Smooth muscle cell (in vitro differentiated cells): ENCODE results near the gene GMPPB. TPM values are rescaled to one million over a fixed set of nuclear protein-coding genes. Genes with fewer than 3 reads are reported as not detected.

Source experiments
- DNase-seq: peaks from one replicate; lab custom pipeline; 2025; ENCODE audit not compliant: unreplicated experiment; lab: John Stamatoyannopoulos, UW
- H2AFZ ChIP-seq: fragments of 200-600 bp; sonication (generic); 2 replicates; pipeline ENCODE4 v1.6.0; 2016; ENCODE audit warnings: antibody characterized with exemption, low read depth, mild to moderate bottlenecking
- H3F3A ChIP-seq: fragments of 200-600 bp; sonication (generic); 2 replicates; pipeline ENCODE4 v1.6.0; 2017; ENCODE audit warnings: antibody characterized with exemption, low read depth
- H3K27ac ChIP-seq: fragments of 200-600 bp; sonication (generic); 2 replicates; pipeline ENCODE4 v1.5.1; 2016; ENCODE audit warnings: low read depth, mild to moderate bottlenecking
- H3K27me3 ChIP-seq: fragments of 200-600 bp; sonication (generic); 2 replicates; pipeline ENCODE4 v1.6.1; 2016; ENCODE audit warnings: low read depth, mild to moderate bottlenecking
- H3K36me3 ChIP-seq: fragments of 200-600 bp; sonication (generic); 2 replicates; pipeline ENCODE4 v1.5.1; 2016; ENCODE audit warnings: low read depth
- H3K4me1 ChIP-seq: fragments of 200-600 bp; sonication (generic); 2 replicates; pipeline ENCODE4 v1.5.1; 2016; ENCODE audit warnings: low read depth
- H3K4me2 ChIP-seq: fragments of 200-600 bp; sonication (generic); 2 replicates; pipeline ENCODE4 v1.6.0; 2016; ENCODE audit warnings: mild to moderate bottlenecking
- H3K4me3 ChIP-seq: fragments of 200-600 bp; sonication (generic); 2 replicates; pipeline ENCODE4 v1.5.1; 2016; ENCODE audit warnings: mild to moderate bottlenecking
- H3K79me2 ChIP-seq: fragments of 200-600 bp; sonication (generic); 2 replicates; pipeline ENCODE4 v1.6.0; 2016; ENCODE audit warnings: low read depth, mild to moderate bottlenecking
- H3K9ac ChIP-seq: fragments of 200-600 bp; sonication (generic); 2 replicates; pipeline ENCODE4 v1.6.0; 2016; ENCODE audit warnings: low read depth
- H3K9me3 ChIP-seq: fragments of 200-600 bp; sonication (generic); replicated peaks from 2 replicates; pipeline ENCODE4 v1.5.1; 2016; ENCODE audit warnings: low read depth
- H4K20me1 ChIP-seq: fragments of 200-600 bp; sonication (generic); 2 replicates; pipeline ENCODE4 v1.6.0; 2016; ENCODE audit warnings: low read depth
- WGBS: methylation state at CpG from one replicate; pipeline ENCODE4 v1.1.7; 2016; ENCODE audit warnings: low lambda C conversion rate; 5-methylcytosine and 5-hydroxymethylcytosine counted together
- polyA plus RNA-seq: library from polyadenylated mRNA; unstranded; fragments of >200 nt; fragmentation: Nextera tagmentation; extraction: Ambion mirVana; gene quantifications from 2 replicates; pipeline ENCODE4 v1.2.1, GENCODE V29; 2016
- total RNA-seq: library from RNA; depleted of rRNA; stranded (reverse); fragments of >200 nt; gene quantifications from 2 replicates; pipeline ENCODE4 v1.2.3, GENCODE V29; 2014
- TF ChIP-seq, protein P1 (sequence below): fragments of 200-600 bp; sonication (generic); IDR thresholded peaks from 2 replicates; pipeline ENCODE4 v1.5.1; 2017; ENCODE audit warnings: borderline replicate concordance, mild to moderate bottlenecking, antibody characterized with exemption; ENCODE audit not compliant: insufficient read depth, poor library complexity, severe bottlenecking

GMPPB gene
- total and polyA plus RNA-seq, 2 experiments from 2014 or later, result 21.3 to 68.3 TPM

- Histone ChIP-seq H3K4me3 (no peak overlapping the region), H3K9ac (no peak overlapping the region), H3K36me3 (no peaks in the 10 kb centered on the region), H3K27me3 (no peaks in the 10 kb centered on the region), H4K20me1 (peaks cover 94% of the 10 kb centered on the region), H3K27ac (peak overlapping the region; percentile 29), H3K9me3 (no peaks in the 10 kb centered on the region), H3F3A (peaks cover 4% of the 10 kb centered on the region), H3K4me2 (no peak overlapping the region), H2AFZ (no peak overlapping the region), H3K79me2 (peaks cover 99% of the 10 kb centered on the region), H3K4me1 (no peaks in the 10 kb centered on the region)
- TF ChIP-seq, protein P1, sequence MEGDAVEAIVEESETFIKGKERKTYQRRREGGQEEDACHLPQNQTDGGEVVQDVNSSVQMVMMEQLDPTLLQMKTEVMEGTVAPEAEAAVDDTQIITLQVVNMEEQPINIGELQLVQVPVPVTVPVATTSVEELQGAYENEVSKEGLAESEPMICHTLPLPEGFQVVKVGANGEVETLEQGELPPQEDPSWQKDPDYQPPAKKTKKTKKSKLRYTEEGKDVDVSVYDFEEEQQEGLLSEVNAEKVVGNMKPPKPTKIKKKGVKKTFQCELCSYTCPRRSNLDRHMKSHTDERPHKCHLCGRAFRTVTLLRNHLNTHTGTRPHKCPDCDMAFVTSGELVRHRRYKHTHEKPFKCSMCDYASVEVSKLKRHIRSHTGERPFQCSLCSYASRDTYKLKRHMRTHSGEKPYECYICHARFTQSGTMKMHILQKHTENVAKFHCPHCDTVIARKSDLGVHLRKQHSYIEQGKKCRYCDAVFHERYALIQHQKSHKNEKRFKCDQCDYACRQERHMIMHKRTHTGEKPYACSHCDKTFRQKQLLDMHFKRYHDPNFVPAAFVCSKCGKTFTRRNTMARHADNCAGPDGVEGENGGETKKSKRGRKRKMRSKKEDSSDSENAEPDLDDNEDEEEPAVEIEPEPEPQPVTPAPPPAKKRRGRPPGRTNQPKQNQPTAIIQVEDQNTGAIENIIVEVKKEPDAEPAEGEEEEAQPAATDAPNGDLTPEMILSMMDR, result no peak
- no peak for DNase-seq
Observed at GRCh38 chr3:49769926-49770325, 46.2 kb upstream of the GMPPB start.

DNA sequence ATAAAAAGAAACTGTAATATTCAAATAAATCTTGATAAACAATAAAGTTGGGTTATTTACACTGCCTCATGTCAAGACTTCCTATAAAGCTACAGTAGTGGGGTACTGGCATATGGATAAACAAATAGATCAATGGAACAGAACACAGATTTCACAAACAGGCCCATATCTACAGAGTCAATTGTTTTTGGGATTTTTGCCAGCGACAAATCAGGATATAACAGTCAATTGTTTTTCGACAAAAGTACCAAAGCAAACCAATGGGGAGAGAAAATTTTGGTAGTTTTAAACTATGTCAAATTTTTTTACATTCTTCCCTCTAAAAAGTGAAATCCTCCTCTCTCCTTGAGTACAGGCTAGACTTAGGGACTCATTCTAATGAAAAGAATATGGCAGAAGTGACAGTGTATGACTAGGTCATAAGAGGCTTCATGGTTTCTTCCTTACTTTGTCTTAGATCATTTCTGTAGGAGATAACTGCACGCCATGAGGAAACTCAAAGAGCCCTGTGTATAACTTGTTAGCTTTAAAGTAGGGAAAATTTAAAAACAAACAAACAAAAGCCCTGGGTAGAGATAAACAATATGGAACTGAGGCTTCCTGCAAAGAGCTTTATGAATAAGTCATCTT is 45.6 kb upstream of the GMPPB start:
- no peak overlapping the region for H3K9ac ChIP-seq
- peaks cover 4% of the 10 kb centered on the region for H3F3A ChIP-seq
- TF ChIP-seq, protein P1, result no peak
- H3K4me1 ChIP-seq, result no peaks in the 10 kb centered on the region
- 68% methylated on average over 3 of the region's 3 CpGs for WGBS
- no peak overlapping the region for H2AFZ ChIP-seq
- peak overlapping the region; percentile 29 for H3K27ac ChIP-seq
- H3K27me3 ChIP-seq, result no peaks in the 10 kb centered on the region
- H3K4me3 ChIP-seq, result no peak overlapping the region
- peaks cover 94% of the 10 kb centered on the region for H4K20me1 ChIP-seq
- no peak for DNase-seq
- no peaks in the 10 kb centered on the region for H3K36me3 ChIP-seq
- no peak overlapping the region for H3K4me2 ChIP-seq
- H3K79me2 ChIP-seq, result peaks cover 99% of the 10 kb centered on the region
- H3K9me3 ChIP-seq, result no peaks in the 10 kb centered on the region

DNA sequence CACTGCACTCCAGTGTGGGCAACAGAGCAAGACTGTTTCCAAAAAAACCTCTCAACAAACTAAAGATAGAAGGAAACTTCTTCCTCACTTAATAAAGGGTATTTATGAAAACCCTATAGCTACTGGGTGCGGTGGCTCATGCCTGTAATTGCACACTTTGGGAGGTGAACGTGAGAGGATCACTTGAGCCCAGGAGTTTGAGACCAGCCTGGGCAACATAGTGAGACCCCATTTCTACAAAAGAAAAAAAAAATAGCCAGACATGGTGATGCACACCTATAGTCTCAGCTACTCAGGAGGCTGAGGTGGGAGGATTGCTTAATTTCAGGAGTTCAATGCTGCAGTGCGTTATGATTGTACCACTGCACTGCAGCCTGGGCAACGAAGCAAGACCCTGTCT is 40.2 kb upstream of the GMPPB start:
- Histone ChIP-seq H3K27ac (no peak overlapping the region), H2AFZ (no peak overlapping the region), H3K9ac (no peak overlapping the region), H4K20me1 (peaks cover 97% of the 10 kb centered on the region), H3K4me1 (no peaks in the 10 kb centered on the region), H3K9me3 (no peaks in the 10 kb centered on the region), H3K27me3 (no peaks in the 10 kb centered on the region), H3K79me2 (peaks cover 97% of the 10 kb centered on the region), H3K36me3 (no peaks in the 10 kb centered on the region), H3K4me2 (no peak overlapping the region), H3F3A (no peaks in the 10 kb centered on the region), H3K4me3 (no peak overlapping the region)
- WGBS, result 95% methylated on average over 4 of the region's 4 CpGs
- no peak for DNase-seq
- TF ChIP-seq, protein P1, result no peak

- Histone ChIP-seq H3K27ac (no peak overlapping the region), H2AFZ (no peak overlapping the region), H3K9me3 (no peaks in the 10 kb centered on the region), H3K9ac (no peak overlapping the region), H3K4me2 (no peak overlapping the region), H4K20me1 (peaks cover 98% of the 10 kb centered on the region), H3F3A (no peaks in the 10 kb centered on the region), H3K4me1 (no peaks in the 10 kb centered on the region), H3K79me2 (peaks cover 96% of the 10 kb centered on the region), H3K27me3 (no peaks in the 10 kb centered on the region), H3K36me3 (no peaks in the 10 kb centered on the region), H3K4me3 (no peak overlapping the region)
- DNase-seq, result no peak
- WGBS, result 95% methylated on average over 3 of the region's 3 CpGs
- TF ChIP-seq, protein P1, result no peak
Observed at GRCh38 chr3:49761661-49762060, 37.9 kb upstream of the GMPPB start.
